ENCODE results near the gene APBA2.
"Not testable (repeated sequence)": the region's sequence is repeated elsewhere in the genome, so short reads cannot be mapped to it uniquely, and the experiment has no call there.

The APBA2 gene

DNA sequence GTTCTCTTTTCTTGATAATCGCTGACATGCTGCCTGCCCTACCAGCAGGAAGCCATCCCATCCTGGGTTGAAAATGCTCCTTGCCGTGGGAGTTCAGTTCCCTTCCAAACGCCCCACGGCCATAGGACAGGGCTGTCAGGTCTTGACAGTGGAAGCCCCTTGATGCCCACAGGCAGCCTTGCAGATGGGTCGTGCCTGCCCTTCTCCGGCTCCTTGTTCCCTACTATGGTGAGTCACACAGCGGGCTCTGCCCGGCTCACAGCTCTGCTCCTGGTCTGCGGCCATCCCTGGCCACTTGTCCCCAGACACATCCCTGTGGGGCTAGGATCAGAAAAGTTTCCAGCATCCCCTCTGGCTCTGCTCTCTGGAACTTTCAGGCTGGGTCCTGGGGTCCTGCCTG lies 6.2 kb upstream of the APBA2 start:
- no peak for DNase-seq

DNA sequence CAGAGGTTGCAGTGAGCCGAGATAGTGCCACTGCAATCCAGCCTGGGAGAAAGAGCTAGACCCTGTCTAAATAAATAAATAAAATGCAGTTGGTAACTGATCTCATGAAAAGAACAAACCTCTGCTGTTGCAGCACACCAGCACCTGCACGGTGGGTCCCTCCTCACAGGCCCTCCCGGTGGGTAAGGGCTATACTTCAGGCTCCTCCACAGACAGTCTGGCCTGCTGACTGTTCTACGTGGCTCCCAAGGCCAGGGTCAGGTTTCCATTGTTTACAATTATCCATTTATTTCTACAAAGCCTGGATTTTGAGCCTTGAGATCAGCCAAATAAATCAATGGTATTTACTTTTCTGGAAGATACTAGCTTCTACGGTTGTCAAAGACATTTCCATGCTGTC lies 5.1 kb upstream of the APBA2 start:
- DNase-seq = no peak

DNA sequence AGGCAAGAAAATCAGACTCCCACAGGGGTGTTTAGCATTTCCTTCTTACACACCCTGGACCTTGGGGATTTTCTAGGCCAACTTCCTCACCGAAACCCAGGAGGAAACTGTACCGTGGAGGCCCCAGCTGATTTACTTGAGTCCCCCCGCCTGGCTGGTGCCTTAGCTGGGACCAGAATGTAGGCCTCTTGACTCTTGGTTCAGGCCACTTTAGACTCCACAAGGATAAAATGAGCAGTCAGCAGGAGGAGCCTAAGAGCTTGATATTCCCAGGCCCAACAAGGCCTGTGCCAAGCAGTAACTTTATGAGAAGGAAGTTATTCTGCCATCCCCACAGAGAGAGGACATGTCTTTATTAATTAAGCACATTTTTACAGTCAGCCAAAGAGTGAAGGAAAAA lies 4.6 kb upstream of the APBA2 start:
- DNase-seq = no peak

DNA sequence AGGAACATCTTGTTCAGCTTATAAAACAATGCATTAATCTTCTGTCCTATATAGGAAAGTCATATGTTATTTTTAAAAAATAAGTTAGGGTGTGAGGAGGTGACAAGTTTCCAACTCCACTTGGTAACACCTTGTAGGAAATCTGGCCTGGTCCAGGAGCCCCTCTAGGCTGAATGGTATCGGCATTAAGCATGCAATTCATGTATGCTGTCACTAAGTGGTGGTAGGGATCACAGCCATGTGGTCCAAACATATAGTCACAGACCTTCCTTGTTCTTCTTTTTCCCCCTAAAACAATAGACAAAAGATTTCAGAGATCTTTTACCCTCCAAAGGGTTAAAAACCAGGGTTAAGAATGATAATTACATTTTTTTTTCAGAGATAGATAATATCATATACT lies 4.2 kb upstream of the APBA2 start:
- DNase-seq = no peak

DNA sequence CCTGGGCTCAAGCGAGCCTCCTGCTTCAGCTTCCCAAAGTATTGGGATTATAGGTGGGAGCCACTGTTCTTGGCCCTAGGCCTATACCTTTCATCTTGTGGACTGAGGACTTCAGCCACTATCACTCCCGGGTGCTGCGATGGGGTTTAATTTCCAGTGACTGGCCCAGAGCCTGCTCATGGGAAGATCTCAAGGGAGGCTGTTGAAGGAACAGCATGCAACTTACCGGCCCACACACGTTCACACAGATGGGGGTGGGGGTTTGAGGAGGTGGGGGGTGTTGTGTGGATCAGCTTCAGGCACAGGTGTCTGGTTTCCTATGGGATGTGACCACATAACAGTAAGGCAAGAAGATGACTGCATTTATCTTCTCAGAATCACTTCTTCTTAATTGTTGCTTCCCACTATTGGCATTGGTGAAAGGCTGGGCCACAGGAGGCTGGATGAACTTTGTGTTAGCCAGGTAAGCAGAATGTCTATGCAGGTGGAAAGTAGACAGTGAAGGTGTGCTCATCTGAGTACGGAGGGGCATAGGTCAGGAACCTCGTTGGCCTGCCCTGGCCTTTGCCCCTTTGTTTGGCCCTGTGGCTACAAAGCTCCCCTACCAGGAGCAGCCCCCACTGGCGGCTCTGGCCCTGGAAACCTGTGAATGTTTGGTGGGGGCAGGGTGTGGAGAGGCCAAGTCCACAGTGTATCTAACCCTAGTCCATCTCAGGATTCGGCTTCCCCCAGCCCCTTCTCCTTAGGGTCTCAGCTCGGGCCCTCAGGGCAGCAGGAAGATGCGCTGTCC lies 1.4 kb upstream of the APBA2 start:
- no peak for DNase-seq

DNA sequence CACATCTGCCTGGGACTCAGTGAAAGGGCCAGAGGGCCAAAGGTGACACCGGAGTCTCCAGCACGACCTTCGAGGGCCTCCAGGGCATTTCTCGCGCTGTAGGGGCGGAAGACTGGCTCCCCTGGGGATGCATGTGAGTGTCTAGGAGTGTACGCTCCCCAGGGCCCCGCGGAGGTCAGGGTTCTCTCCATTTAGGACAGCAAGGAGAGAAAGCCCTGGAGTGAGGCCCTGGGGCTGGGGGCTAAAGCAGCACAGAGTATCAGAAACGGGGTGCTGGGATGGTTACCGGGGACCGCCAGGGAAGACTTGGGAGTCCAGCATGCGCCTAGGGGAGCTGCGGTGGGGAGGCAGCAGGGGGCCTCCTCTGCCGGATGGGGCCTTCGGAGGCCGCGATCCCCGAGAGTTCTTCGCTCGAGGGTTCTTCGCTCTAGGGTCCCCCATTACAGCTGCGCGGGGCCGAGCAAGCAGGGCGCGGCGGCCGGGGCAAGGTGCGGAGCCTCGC lies 595 bp upstream of the APBA2 start:
- DNase-seq = no peak

DNA sequence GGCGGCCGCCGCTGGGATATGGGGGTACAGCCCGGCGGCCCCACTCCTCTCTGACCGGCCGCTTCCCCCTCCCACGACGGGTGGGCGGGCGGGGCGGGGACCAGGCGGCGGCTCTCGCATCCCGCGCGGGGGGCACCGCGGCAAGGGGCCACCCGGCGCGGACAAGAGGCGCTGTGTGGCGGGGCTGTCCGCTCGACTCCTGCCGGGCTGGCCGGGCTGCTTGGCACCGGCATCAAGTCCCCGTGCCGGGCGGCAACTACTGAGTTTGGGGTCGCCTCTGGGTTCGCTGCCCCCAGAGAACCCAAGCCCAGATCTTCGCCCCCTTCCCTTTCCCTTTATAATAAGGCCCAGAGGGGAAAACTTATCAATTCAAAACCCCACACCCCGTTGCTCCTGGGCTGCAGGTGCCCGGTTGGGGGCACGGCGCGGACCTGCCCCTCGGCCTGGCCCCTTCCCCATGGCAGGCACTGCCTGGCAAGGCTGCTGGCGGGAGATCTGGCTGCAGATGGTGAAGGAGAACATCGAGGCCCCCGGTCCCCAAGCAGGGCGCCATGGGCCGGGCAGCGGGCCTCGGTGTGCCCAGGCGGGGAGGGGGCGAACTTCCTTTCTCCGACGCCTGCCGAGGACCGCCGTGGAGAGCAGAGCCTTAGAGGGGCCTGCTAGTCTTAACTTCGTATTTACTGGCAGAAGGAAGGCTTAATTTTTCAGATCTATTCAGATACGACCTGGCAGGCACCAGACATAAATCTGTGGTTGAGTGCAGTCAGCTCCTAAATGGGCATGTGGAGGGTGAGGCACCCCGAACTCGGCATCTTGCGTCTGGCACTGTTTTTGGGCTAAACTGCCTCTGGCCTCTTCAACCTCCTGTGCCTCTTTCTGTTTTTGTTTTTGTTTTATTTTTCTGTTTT lies 911 bp downstream of the APBA2 start:
- peak in 1 of 2 experiments; percentile 49 for DNase-seq

DNA sequence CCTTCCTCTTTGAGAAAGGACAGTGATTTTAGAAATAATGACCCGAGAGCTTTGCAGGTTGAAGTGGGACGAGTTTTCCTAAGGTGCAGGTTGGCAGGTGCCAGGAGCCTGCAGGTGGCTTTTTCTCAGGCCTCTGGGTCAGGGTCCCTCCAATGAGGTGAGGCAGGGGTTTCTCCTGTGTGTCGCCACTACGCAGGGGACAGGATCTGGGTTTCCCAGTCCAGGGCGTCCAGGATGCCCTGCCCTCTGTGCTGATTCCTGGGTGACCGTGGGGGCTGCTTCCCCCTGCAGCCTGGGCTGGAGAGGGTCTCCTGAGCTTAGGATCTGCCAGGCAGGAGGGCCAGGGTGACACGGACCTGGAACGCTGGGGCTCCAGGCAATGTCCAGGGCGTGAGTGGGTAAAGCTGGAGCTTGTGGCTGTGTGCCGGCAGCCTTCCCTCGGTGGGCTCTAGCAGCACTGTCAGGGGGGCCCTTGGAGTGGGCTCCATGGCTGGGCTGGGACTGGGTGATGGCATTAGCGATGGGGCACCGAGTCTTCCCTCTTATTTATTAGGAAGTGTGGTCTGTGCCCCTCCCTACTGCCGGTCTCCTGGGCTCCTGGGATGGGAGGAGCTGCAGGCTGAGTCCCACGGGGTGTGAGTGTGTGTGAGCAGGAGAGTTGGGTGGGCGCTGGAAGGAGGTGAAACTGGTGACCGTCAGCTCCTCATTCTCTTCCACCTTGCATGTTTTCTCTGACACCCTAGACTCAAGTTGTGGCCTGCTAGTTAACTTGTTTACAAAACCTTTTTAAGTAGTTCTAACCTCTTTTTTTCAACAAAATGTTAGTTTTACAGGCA lies 1.8 kb downstream of the APBA2 start:
- no peak for DNase-seq

DNA sequence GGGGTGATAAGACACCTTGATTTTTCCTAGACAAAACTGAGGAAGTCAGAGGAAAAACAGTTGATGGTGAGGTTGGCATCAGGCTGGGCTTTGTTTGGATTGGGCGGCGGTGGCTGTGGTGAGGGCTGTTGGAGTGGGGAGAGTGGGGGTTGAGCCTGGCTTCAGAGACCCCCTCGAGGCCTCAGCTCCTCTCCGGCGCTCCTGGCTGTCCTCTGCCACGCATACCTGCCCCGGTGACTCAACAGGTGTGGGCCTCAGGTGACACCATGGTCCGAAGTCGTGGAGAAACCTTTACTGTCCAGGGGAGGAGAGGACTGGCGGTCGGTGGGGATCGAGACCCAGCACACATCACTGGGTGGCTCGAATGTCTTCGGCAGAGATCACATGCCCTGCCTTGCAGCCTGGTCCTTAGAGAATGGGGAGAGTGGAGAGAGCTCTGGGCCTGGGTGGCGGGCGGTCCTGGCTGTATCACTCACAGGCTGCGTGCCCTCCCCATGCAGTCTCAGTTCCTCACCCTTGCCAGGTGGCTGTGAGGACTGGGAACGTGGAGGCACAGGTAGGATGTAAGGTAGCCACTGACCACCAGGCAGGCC lies 2.6 kb downstream of the APBA2 start:
- DNase-seq = no peak

DNA sequence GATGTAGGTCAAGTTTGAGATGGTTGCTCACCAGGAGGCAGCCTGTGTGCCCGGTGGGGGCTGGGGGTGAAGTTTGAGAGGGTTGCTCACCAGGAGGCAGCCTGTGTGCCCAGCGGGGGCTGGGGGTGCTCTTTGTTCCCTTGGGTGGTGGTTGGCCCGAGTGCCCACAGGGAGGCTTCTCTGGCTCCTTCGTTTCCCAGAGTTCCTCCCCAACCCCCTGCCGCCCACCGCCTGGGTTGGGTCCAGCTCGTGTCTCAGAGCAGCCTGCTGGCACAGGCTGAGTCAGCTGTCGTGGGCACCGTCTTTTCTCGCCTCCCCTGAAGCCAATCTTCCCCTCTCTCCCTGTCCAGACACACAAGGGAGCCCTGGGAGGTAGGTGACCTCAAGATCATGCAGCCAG lies 3.1 kb downstream of the APBA2 start:
- no peak for DNase-seq

DNA sequence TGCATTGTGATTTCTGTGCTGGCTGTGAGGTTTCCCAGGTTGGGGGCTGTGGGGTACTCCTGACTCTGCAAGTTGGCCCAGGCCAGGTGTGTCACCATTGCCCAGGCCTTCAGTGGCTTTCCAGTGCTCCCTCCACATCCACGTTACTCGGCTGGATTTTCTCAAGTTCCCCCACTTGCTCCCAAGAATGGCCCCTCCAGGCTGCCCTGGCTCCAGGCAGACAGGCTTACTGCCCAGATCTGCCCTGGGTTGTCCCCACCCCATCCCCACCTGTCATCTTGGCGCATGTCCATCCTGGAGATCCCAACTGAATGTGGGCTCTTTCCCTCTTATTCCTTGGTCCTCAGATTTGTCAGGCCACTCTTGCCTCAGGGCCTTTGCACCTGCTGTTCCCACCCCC lies 3.6 kb downstream of the APBA2 start:
- DNase-seq = no peak

DNA sequence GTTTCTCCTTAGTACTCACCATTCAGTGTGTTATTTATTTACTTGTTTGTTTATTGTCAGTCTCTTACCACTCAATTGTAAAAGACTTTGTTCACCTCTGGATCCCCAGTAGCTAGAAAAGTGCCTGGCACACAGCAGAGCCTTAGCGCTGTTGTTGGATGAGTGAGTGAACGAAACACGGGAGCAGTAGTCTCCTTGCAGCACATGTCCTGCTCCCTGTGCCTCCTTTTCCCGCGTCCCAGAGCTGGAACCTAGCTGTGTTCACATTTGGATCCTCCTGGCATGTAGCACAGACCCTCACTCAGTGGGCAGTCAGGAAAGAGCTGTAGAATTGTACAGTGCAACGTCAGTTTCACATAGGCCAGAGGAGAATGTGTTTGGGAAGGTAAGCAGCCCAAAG lies 4.1 kb downstream of the APBA2 start:
- not testable (repeated sequence) for DNase-seq

DNA sequence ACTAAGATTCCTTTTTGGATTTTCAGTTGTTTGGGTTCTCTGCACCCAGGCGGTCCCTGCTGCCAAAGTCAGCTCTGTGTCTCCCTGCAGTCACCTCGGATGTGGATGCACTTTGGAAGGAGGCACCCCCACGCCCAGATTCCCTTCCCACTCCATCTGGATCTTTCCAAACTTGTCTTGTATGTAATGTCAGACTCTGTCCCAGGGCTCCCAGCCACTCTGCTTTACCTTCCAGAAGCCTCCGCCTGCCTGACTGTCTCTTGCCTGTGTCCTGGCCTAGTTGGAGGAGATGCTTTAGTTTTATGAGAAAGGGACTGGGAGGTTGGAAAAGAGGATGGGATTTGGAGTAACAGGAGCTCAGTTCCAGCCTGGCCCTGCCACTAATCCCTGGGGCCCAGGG lies 4.5 kb downstream of the APBA2 start:
- DNase-seq = not testable (repeated sequence)

DNA sequence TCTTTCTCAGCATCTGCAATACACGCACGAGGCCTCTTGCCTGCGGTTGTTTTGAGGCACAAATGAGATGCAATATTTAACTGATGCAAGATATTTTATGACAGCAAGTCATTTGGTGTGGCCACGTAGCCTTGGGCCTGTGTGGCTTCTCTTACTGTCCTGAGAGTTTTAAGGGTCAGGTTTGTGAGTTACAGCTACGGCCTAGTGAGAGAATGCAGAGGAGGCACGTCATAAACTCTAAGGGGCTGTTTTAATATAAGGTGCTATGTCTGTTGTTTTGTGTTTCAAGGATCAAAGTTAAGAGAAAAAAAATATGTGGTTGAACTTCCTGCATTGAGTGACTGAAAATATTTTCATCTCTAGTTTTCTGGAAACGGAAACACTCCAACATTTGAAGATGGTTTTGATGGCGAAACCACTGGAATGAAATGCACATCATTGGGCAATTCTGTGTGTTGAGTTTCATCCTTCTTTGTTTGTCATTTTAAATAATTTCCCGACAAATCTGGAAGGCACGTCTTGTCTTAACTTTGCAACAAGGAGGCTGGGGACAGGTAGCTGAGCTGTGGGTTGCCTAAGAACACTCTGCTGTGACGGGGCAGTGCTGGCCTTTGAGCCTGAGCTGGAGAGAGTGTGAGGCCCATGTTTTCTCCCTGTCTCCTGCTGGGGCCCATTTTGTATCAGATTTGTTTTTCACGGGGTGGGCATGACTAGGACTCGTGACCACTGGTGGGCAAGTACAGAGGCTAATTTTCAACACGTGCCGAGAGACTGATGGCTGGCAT lies 5.1 kb downstream of the APBA2 start:
- peak in 1 of 2 experiments; percentile 43 for DNase-seq

DNA sequence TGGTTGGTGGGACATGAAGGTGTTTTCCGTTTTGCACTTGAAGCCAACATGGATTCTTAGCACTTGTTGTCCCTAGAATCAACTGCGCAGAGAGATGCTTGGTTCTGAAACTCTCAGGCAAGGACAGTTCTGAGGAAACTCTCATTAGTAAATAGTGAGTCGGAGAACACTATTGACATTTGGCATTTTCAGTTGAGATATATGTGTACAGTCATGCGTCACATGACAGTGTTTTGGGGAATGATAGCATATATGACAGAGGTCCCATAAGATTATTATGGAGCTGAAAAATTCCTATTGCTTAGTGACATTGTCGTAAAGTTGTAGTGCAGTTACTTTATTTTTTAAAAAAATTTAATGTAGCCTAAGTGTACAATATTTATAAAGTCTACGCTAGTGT lies 5.8 kb downstream of the APBA2 start:
- DNase-seq = no peak

DNA sequence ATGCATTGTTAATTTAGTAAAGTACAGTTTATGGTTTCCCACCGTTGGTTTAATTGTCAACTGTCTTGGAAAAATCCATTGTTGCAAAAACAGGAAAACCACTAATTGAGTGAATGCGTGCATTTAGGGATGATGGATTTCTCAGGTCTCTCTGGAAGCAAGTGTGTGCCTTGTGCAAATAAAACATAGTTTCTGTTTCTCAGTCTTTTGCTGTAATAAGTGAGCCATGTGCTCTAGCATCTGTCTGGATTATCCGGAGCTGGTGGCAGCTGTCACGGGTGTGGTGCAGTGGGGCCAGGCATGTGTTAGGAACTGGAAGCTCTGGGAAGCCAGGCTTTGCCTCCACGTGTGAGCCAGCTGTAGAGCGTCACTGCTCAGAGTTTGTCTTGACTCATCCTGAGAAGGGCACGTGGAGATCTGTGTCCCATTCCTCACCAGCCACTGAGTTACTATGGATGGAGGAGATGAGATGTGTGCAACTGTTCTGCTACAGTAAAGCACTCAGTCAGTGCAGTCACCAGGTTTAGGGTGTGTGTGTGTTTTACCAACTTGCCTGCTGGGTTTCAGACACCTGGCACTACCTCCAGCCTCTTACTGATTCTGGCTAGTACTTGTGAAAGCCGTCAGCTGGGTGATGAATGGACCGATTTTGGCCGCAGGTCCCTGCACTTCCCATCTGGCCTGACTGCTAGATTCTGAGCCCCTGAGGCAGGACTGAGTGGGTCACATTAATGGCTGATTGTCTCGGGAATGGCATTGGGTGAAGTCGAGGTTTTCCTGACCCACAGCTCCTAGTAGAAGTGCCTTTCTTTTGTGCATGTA lies 7.2 kb downstream of the APBA2 start:
- no peak for DNase-seq

DNA sequence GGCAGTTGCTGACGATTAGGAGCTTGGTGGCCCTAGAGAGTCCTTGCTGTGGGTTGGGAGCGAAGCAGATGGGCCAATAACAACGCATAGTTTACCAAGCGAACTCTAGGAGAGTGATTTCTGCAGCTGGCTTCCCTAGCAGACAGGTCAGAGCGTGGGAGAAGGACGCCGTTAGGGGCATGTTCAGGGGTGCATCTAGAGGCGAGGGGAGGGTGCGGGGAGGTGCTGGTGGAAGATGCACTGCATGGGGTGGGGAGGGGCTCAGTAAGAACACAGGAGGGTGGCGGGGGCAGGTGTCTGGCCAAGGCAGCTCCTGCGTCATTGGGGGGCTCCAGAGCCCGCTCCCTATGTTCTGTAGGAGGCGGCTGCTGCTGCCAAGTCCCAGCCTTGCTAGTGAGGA lies 8.9 kb downstream of the APBA2 start:
- DNase-seq = no peak

DNA sequence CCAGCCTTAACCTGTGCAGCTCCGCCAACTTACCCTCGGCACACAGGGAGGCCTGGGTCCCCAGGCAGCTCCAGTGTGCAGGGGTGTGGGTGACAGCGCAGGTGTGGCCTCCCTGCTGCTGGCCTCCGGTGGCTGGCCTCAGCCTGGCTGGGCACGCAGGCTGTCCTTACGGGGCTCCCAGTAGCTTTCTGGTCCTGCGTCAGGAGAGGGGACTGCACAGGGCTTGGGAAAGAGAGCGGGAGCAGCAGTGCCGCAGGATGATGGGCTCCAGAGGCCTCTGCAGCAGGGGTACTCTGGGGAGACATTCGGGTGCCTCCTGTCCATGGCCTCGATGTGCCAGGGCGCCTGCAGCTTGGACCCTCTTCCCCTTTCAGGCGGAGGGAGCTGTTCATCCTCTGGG lies 9.4 kb downstream of the APBA2 start:
- DNase-seq = no peak

DNA sequence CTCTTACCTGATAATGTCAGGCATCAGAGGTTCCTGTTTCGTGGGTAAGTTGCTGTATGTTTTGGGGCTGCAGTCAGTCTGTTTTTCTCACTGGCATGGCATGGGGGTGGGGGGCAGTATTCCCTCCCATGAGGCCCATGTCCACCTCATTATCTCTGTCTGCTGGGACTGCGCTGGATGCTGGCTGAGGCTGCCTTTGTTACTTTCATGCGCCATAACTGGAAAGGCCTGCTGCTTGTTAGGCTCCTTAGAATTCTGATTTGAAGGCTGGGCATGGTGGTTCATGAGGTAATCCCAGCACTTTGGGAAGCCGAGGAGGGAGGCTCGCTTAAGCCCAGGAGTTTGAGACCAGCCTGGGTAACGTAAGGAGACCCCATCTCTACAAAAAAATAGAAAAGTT lies 9.8 kb downstream of the APBA2 start:
- no peak for DNase-seq

DNA sequence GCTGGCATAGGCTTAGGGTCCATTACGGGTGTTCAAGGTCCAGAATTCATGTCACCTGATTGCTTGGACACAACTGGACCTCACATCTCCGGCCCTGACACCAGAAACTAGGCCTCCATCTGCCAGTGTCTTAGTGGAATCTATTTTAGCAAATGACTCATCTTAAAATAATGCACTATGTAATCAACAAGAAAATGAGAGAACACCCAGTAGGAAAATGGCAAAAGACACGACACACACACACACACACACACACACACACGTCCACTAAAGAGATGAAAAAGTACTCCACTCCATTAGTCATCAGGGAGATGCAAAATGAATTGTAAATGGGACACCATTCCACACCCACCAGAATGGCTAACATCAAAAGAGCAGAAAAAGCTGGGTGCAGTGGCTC lies 11.2 kb downstream of the APBA2 start:
- DNase-seq = no peak
